Endothelial cell of umbilical vein (primary cell): ENCODE data around the gene CDKN2B-AS1. TPM values are rescaled to one million over a fixed set of nuclear protein-coding genes. Genes with fewer than 3 reads are reported as not detected.

Source experiments
- BruUV-seq: library from RNA; stranded (reverse); fragments of 400-500 nt; replicated peaks from 2 replicates; lab custom pipeline; 2021; lab: Mats Ljungman, UMichigan
- CTCF ChIA-PET: fragments of 300-600, 350-600 bp; sonication (Branson Sonifier 250); formaldehyde crosslinking; loops from one replicate; lab custom pipeline; 2021; ENCODE audit warnings: antibody characterized with exemption, inconsistent platforms; lab: Charles Lee
- POLR2A ChIA-PET: fragments of 300-600, 350-600 bp; sonication (Branson Sonifier 250); formaldehyde crosslinking; loops from one replicate; lab custom pipeline; 2021; ENCODE audit warnings: antibody characterized with exemption, inconsistent platforms; lab: Charles Lee
- DNase-seq: peaks from one replicate; pipeline ENCODE4 v3.0.0-alpha.2; 2011; ENCODE audit warnings: low read depth, low spot score
- FAIRE-seq: peaks from 2 replicates; lab custom pipeline; 2011; peaks lifted over from hg19 to GRCh38; lab: Jason Lieb, UNC
- H2AFZ ChIP-seq: 2 replicates; pipeline ENCODE4 v1.6.0; 2012; ENCODE audit warnings: low read depth, low read length, control low read depth, inconsistent platforms
- H3K27ac ChIP-seq: 2 replicates; pipeline ENCODE4 v1.5.1; 2011; ENCODE audit warnings: low read depth, mild to moderate bottlenecking, control low read depth, low read length, moderate library complexity; ENCODE audit not compliant: insufficient read depth
- H3K27me3 ChIP-seq, 2 experiments: 2 replicates each; pipeline versions ENCODE4 v1.6.0 to v1.6.1; 2011; ENCODE audit warnings: low read length in 2 of 2, mixed read lengths in 1 of 2; ENCODE audit not compliant: control insufficient read depth in 2 of 2, insufficient read depth in 2 of 2
- H3K36me3 ChIP-seq, 2 experiments: 2 replicates in 1 of 2; 3 replicates in 1 of 2; pipeline ENCODE4 v1.5.1; 2011; ENCODE audit warnings: low read length in 2 of 2, mild to moderate bottlenecking in 1 of 2, moderate library complexity in 1 of 2; ENCODE audit not compliant: control insufficient read depth in 2 of 2, insufficient read depth in 2 of 2; ENCODE audit errors: extremely low read depth in 1 of 2
- H3K4me1 ChIP-seq: 3 replicates; pipeline ENCODE4 v1.5.1; 2011; ENCODE audit warnings: mild to moderate bottlenecking, low read length; ENCODE audit not compliant: control insufficient read depth, insufficient read depth; ENCODE audit errors: extremely low read depth
- H3K4me2 ChIP-seq: 2 replicates; pipeline ENCODE4 v1.6.1; 2011; ENCODE audit warnings: low read length, control low read depth, mixed read lengths; ENCODE audit not compliant: insufficient read depth
- H3K4me3 ChIP-seq, 3 experiments: fragments of 200-600 bp in 1 of 3; sonication (generic), shearing (Covaris generic) in 1 of 3; replicated peaks in 1 of 3; 2 replicates each; pipeline ENCODE4 v1.5.1; 2011 to 2016; ENCODE audit warnings: control low read depth in 3 of 3, low read length in 3 of 3, mild to moderate bottlenecking in 2 of 3, inconsistent platforms in 1 of 3, low read depth in 1 of 3, moderate library complexity in 1 of 3; ENCODE audit not compliant: insufficient read depth in 1 of 3
- H3K79me2 ChIP-seq: 2 replicates; pipeline ENCODE4 v1.6.0; 2012; ENCODE audit warnings: low read length, inconsistent platforms; ENCODE audit not compliant: control insufficient read depth, insufficient read depth
- H3K9ac ChIP-seq: replicated peaks from 2 replicates; pipeline ENCODE3; 2011; ENCODE audit warnings: low read length, control low read depth; ENCODE audit not compliant: insufficient read depth; ENCODE audit errors: extremely low read depth
- H3K9me1 ChIP-seq: replicated peaks from 3 replicates; pipeline ENCODE4 v1.6.0; 2011; ENCODE audit warnings: mild to moderate bottlenecking, low read length; ENCODE audit not compliant: control insufficient read depth, insufficient read depth; ENCODE audit errors: extremely low read depth
- H3K9me3 ChIP-seq: replicated peaks from 2 replicates; pipeline ENCODE4 v1.5.1; 2012; ENCODE audit warnings: low read length, inconsistent platforms; ENCODE audit not compliant: control insufficient read depth, insufficient read depth
- H4K20me1 ChIP-seq: replicated peaks from 2 replicates; pipeline ENCODE3; 2011; ENCODE audit warnings: mild to moderate bottlenecking, low read length; ENCODE audit not compliant: control insufficient read depth, insufficient read depth; ENCODE audit errors: extremely low read depth
- EZH2 ChIP-seq: IDR thresholded peaks from 2 replicates; pipeline ENCODE4 v1.6.1; 2012; ENCODE audit warnings: borderline replicate concordance, low read depth, mild to moderate bottlenecking, moderate library complexity, low read length, inconsistent platforms; ENCODE audit not compliant: severe bottlenecking
- FOS ChIP-seq: IDR thresholded peaks from 2 replicates; pipeline ENCODE4 v1.6.1; 2011; ENCODE audit warnings: mild to moderate bottlenecking, low read length, moderate library complexity, borderline replicate concordance; ENCODE audit not compliant: insufficient read depth
- GATA2 ChIP-seq: IDR thresholded peaks from 2 replicates; pipeline ENCODE4 v1.7.0; 2011; ENCODE audit warnings: low read depth, mild to moderate bottlenecking, moderate library complexity, mixed read lengths, low read length; ENCODE audit not compliant: insufficient read length, insufficient read depth
- JUN ChIP-seq: IDR thresholded peaks from 2 replicates; pipeline ENCODE4 v1.6.1; 2011; ENCODE audit warnings: borderline replicate concordance, low read depth; ENCODE audit not compliant: insufficient read length, insufficient read depth
- MYC ChIP-seq: IDR thresholded peaks from one replicate; pipeline ENCODE4 v1.6.1; 2011; ENCODE audit warnings: mild to moderate bottlenecking, low read depth, low read length
- POLR2A ChIP-seq: IDR thresholded peaks from 2 replicates; pipeline ENCODE4 v1.6.1; 2012; ENCODE audit warnings: low read depth, mild to moderate bottlenecking, control low read depth, low read length
- POLR2AphosphoS5 ChIP-seq: IDR thresholded peaks from 2 replicates; pipeline ENCODE4 v1.6.1; 2012; ENCODE audit warnings: low read depth, mild to moderate bottlenecking, control low read depth, low read length, moderate library complexity; ENCODE audit not compliant: insufficient read depth
- dilution Hi-C: fragments of 300-500 bp; cut with MboI; formaldehyde crosslinking; loops from one replicate; pipeline ENCODE4 v1.15.0; 2019; ENCODE audit warnings: low sequenced_read_pairs; ENCODE audit not compliant: extremely low pct_ligation_motif_present
- intact Hi-C: fragments of 100-400 bp; cut with micrococcal nuclease; formaldehyde crosslinking; loops from one replicate; pipeline ENCODE4 v1.10.0; 2022
- polyA plus RNA-seq, 4 experiments: library from polyadenylated mRNA; depleted of rRNA in 3 of 4; stranded (reverse) in 3 of 4; unstranded in 1 of 4; fragments of >200 nt; gene quantifications; 2 replicates each; pipeline versions ENCODE4 v1.2.1 to v1.2.3, GENCODE V29; 2011 to 2012; ENCODE audit warnings: missing spikeins in 1 of 4
- total RNA-seq: library from RNA; stranded (reverse); gene quantifications from 2 replicates; pipeline ENCODE4 v1.2.3, GENCODE V29; 2021
- TF ChIP-seq, protein P1 (sequence below), 2 donors: IDR thresholded peaks; 1 replicate in 1 of 2; 2 replicates in 1 of 2; pipeline ENCODE4 v1.5.1; 2011; ENCODE audit warnings: low read length in 2 of 2, mild to moderate bottlenecking in 2 of 2, moderate library complexity in 2 of 2, control low read depth in 1 of 2, inconsistent platforms in 1 of 2, low read depth in 1 of 2; ENCODE audit not compliant: insufficient read depth in 1 of 2; ENCODE audit errors: extremely low read depth in 1 of 2
- TF ChIP-seq, protein P2 (sequence below): IDR thresholded peaks from 2 replicates; pipeline ENCODE4 v1.6.1; 2011; ENCODE audit not compliant: insufficient read depth, insufficient read length

The CDKN2B-AS1 gene
- total and polyA plus RNA-seq, 2 donors (not counting 3 experiments of a cell fraction or from before 2014, with no cell fraction given) = 0.44 to 1.9 TPM

DNA sequence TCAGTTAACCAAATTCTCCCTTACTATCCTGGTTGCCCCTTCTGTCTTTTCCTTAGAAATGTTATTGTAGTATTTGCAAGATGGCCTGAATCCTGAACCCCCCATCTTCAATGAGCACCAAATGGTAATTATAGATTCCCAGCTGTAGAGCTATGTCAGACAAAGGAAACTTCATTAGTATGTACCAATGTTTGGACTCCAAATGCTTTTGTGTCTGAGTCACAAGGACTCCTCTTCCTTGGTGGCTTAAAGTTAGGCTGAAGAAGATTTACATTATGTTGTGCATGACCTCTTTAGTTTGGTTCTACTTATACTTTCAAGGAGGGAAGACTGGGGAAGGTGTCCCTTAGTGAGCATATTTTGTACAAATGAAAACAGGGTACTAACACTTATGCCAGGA is 120.4 kb downstream of the CDKN2B-AS1 start:
- BruUV-seq = no TSS peak
- Histone ChIP-seq H3K9me3 (no peaks in the 10 kb centered on the region), H2AFZ (no peak overlapping the region), H3K9me1 (no peaks in the 10 kb centered on the region), H3K79me2 (no peaks in the 10 kb centered on the region), H3K27me3 (no peaks in the 10 kb centered on the region), H3K4me1 (peaks cover 32% of the 10 kb centered on the region), H3K27ac (no peak overlapping the region), H3K9ac (no peak overlapping the region), H3K4me3 (no peak overlapping the region), H3K36me3 (no peaks in the 10 kb centered on the region), H4K20me1 (no peaks in the 10 kb centered on the region), H3K4me2 (no peak overlapping the region)
- ChIA-PET CTCF (interaction anchor here (1.9 kb wide), 1 partner anchor 106 kb away, joined by 6 read pairs; the partner anchor contains the start of gene CDKN2B), POLR2A (no interaction called here)
- TF ChIP-seq FOS = no peak
- TF ChIP-seq, protein P1, sequence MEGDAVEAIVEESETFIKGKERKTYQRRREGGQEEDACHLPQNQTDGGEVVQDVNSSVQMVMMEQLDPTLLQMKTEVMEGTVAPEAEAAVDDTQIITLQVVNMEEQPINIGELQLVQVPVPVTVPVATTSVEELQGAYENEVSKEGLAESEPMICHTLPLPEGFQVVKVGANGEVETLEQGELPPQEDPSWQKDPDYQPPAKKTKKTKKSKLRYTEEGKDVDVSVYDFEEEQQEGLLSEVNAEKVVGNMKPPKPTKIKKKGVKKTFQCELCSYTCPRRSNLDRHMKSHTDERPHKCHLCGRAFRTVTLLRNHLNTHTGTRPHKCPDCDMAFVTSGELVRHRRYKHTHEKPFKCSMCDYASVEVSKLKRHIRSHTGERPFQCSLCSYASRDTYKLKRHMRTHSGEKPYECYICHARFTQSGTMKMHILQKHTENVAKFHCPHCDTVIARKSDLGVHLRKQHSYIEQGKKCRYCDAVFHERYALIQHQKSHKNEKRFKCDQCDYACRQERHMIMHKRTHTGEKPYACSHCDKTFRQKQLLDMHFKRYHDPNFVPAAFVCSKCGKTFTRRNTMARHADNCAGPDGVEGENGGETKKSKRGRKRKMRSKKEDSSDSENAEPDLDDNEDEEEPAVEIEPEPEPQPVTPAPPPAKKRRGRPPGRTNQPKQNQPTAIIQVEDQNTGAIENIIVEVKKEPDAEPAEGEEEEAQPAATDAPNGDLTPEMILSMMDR (IDR thresholded peaks at IDR 0.05; ENCODE audit: extremely low read depth in 1 of 2, insufficient read depth in 1 of 2, low read depth in 1 of 2, low read length in 2 of 2) = no peak
- TF ChIP-seq JUN = no peak
- no peak for TF ChIP-seq EZH2
- TF ChIP-seq GATA2 = no peak
- no peak for TF ChIP-seq POLR2A
- TF ChIP-seq MYC = no peak
- TF ChIP-seq POLR2AphosphoS5 = no peak
- TF ChIP-seq, protein P2, sequence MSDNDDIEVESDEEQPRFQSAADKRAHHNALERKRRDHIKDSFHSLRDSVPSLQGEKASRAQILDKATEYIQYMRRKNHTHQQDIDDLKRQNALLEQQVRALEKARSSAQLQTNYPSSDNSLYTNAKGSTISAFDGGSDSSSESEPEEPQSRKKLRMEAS = no peak
- dilution Hi-C loops = no loop called here
- no peak for FAIRE-seq
- intact Hi-C loops = loop anchor here (5.0 kb wide), 2 partner anchors 97 to 332 kb away; partner anchors contain the start of gene DMRTA1
- no peak for DNase-seq
